ENCODE results near the gene KCNJ10. TPM values are rescaled to one million over a fixed set of nuclear protein-coding genes. Genes with fewer than 3 reads are reported as not detected.

The KCNJ10 gene
- total and polyA plus RNA-seq, 2 donors (not counting 3 experiments of a cell fraction or from before 2014, with no cell fraction given) = not detected

DNA sequence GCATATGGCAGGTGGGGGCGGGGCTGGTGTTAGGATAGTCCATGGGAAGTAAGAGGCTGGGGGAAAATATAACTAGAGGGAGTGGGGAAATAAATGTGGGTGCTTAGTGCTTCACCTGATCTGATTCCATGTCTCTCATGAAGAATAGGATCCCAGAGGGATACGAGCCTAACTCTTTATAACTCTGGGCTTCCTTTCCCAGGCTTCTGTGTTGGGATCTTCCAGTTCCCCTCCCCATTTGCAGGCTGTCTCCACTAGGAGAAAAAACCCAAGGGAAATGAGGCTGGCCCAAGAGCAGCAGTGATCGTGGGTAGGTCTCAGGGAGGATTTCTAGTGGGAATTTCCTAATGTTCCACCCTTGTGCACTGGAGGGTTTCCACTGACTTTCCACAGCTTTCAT, 13.0 kb upstream of the KCNJ10 start:
- no peak overlapping the region for H3K4me3 ChIP-seq (replicated peaks in 1 of 3; ENCODE audit: insufficient read depth in 1 of 3, low read depth in 1 of 3, low read length in 3 of 3)
- no peak overlapping the region for H2AFZ ChIP-seq (ENCODE audit: low read depth, low read length)
- H3K4me2 ChIP-seq (ENCODE audit: insufficient read depth, low read length) = no peak overlapping the region
- no peak overlapping the region for H3K9ac ChIP-seq (replicated peaks; ENCODE audit: extremely low read depth, insufficient read depth, low read length)
- H3K27ac ChIP-seq (ENCODE audit: insufficient read depth, low read depth, low read length) = no peak overlapping the region
- H3K9me3 ChIP-seq (replicated peaks; ENCODE audit: control insufficient read depth, insufficient read depth, low read length) = no peaks in the 10 kb centered on the region
- no peaks in the 10 kb centered on the region for H3K9me1 ChIP-seq (replicated peaks; ENCODE audit: control insufficient read depth, extremely low read depth, insufficient read depth, low read length)
- no peaks in the 10 kb centered on the region for H3K36me3 ChIP-seq (ENCODE audit: control insufficient read depth in 2 of 2, extremely low read depth in 1 of 2, insufficient read depth in 2 of 2, low read length in 2 of 2)
- BruUV-seq (replicated peaks) = no TSS peak
- ChIA-PET CTCF (interaction anchor here (1.0 to 4.1 kb wide), 4 partner anchors 37 to 950 kb away, joined by 3 to 27 read pairs (median 6); no protein-coding TSS in a partner anchor), POLR2A (no interaction called here)
- FAIRE-seq (no peak), DNase-seq (ENCODE audit: low read depth, low spot score) (no peak)
- H3K4me1 ChIP-seq (ENCODE audit: control insufficient read depth, extremely low read depth, insufficient read depth, low read length) = no peaks in the 10 kb centered on the region
- intact Hi-C loops (cut with micrococcal nuclease) (no loop called here), dilution Hi-C loops (cut with MboI; ENCODE audit: extremely low pct_ligation_motif_present, low sequenced_read_pairs) (no loop called here)
- peaks cover 46 to 56% of the 10 kb centered on the region in 2 experiments for H3K27me3 ChIP-seq (ENCODE audit: control insufficient read depth in 2 of 2, insufficient read depth in 2 of 2, low read length in 2 of 2)
- no peaks in the 10 kb centered on the region for H3K79me2 ChIP-seq (ENCODE audit: control insufficient read depth, insufficient read depth, low read length)
- TF ChIP-seq POLR2AphosphoS5 (IDR thresholded peaks at IDR 0.05; ENCODE audit: insufficient read depth, low read depth, low read length) = no peak
- TF ChIP-seq, protein P1, sequence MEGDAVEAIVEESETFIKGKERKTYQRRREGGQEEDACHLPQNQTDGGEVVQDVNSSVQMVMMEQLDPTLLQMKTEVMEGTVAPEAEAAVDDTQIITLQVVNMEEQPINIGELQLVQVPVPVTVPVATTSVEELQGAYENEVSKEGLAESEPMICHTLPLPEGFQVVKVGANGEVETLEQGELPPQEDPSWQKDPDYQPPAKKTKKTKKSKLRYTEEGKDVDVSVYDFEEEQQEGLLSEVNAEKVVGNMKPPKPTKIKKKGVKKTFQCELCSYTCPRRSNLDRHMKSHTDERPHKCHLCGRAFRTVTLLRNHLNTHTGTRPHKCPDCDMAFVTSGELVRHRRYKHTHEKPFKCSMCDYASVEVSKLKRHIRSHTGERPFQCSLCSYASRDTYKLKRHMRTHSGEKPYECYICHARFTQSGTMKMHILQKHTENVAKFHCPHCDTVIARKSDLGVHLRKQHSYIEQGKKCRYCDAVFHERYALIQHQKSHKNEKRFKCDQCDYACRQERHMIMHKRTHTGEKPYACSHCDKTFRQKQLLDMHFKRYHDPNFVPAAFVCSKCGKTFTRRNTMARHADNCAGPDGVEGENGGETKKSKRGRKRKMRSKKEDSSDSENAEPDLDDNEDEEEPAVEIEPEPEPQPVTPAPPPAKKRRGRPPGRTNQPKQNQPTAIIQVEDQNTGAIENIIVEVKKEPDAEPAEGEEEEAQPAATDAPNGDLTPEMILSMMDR (IDR thresholded peaks at IDR 0.05; ENCODE audit: extremely low read depth in 1 of 2, insufficient read depth in 1 of 2, low read depth in 1 of 2, low read length in 2 of 2) = no peak
- TF ChIP-seq JUN (IDR thresholded peaks at IDR 0.05; ENCODE audit: borderline replicate concordance, insufficient read depth, insufficient read length, low read depth) = no peak
- no peak for TF ChIP-seq EZH2 (IDR thresholded peaks at IDR 0.05; ENCODE audit: borderline replicate concordance, low read depth, low read length, severe bottlenecking)
- TF ChIP-seq, protein P2, sequence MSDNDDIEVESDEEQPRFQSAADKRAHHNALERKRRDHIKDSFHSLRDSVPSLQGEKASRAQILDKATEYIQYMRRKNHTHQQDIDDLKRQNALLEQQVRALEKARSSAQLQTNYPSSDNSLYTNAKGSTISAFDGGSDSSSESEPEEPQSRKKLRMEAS (IDR thresholded peaks at IDR 0.05; ENCODE audit: insufficient read depth, insufficient read length) = no peak
- H4K20me1 ChIP-seq (replicated peaks; ENCODE audit: control insufficient read depth, extremely low read depth, insufficient read depth, low read length) = no peaks in the 10 kb centered on the region

All from endothelial cell of umbilical vein (primary cell).